Measurements from ENCODE around the gene LRP4. TPM values are rescaled to one million over a fixed set of nuclear protein-coding genes. Genes with fewer than 3 reads are reported as not detected.

Gene LRP4
- total and polyA plus RNA-seq, 2 donors (not counting 1 experiment from before 2014, with no cell fraction given) = 1.3 to 2.9 TPM

- no peaks in the 10 kb centered on the region for H3K27me3 ChIP-seq (ENCODE audit: control insufficient read depth, insufficient read depth, low read length)
- H3K9ac ChIP-seq (ENCODE audit: insufficient read depth, low read length) = no peak overlapping the region
- H3K9me3 ChIP-seq (ENCODE audit: control insufficient read depth, insufficient read depth, low read depth, low read length) = no peaks in the 10 kb centered on the region
- DNase-seq (ENCODE audit: low read depth in 2 of 2) = no peak
- TF ChIP-seq CTCF (conservative IDR thresholded peaks at IDR 0.05 in 1 of 2, IDR thresholded peaks at IDR 0.05 in 1 of 2; ENCODE audit: low read depth in 1 of 2, low read length in 2 of 2) = no peak
- no peak for TF ChIP-seq EZH2 (IDR thresholded peaks at IDR 0.05; ENCODE audit: low read length, missing control alignments)
- H3K79me2 ChIP-seq (ENCODE audit: control insufficient read depth, insufficient read depth, low read length) = no peaks in the 10 kb centered on the region
- H3K36me3 ChIP-seq (ENCODE audit: control insufficient read depth, insufficient read depth, low read length) = no peaks in the 10 kb centered on the region
- no peaks in the 10 kb centered on the region for H3K4me1 ChIP-seq (ENCODE audit: control insufficient read depth, extremely low read depth, insufficient read depth, low read length)
- no peaks in the 10 kb centered on the region for H4K20me1 ChIP-seq (ENCODE audit: control insufficient read depth, extremely low read depth, insufficient read depth, low read length)
- H2AFZ ChIP-seq (ENCODE audit: low read length) = no peak overlapping the region
- no peak overlapping the region for H3K4me3 ChIP-seq (replicated peaks in 1 of 4; ENCODE audit: control extremely low read depth in 1 of 4, insufficient read depth in 1 of 4, low read depth in 3 of 4, low read length in 4 of 4)
- no peak overlapping the region for H3K4me2 ChIP-seq (ENCODE audit: extremely low read depth, insufficient read depth, low read length)
- H3K27ac ChIP-seq (ENCODE audit: insufficient read depth, low read length) = no peak overlapping the region
Measured at GRCh38 chr11:46855863-46856262, 62.5 kb downstream of the LRP4 start.

GRCh38 chr11:46855167-46855566 is 63.2 kb downstream of the LRP4 start:
- Histone ChIP-seq H3K4me3 (replicated peaks in 1 of 4; ENCODE audit: control extremely low read depth in 1 of 4, insufficient read depth in 1 of 4, low read depth in 3 of 4, low read length in 4 of 4) (no peak overlapping the region), H4K20me1 (ENCODE audit: control insufficient read depth, extremely low read depth, insufficient read depth, low read length) (no peaks in the 10 kb centered on the region), H3K9me3 (ENCODE audit: control insufficient read depth, insufficient read depth, low read depth, low read length) (no peaks in the 10 kb centered on the region), H3K9ac (ENCODE audit: insufficient read depth, low read length) (no peak overlapping the region), H2AFZ (ENCODE audit: low read length) (no peak overlapping the region), H3K4me2 (ENCODE audit: extremely low read depth, insufficient read depth, low read length) (no peak overlapping the region), H3K4me1 (ENCODE audit: control insufficient read depth, extremely low read depth, insufficient read depth, low read length) (no peaks in the 10 kb centered on the region), H3K27ac (ENCODE audit: insufficient read depth, low read length) (no peak overlapping the region), H3K27me3 (ENCODE audit: control insufficient read depth, insufficient read depth, low read length) (no peaks in the 10 kb centered on the region), H3K79me2 (ENCODE audit: control insufficient read depth, insufficient read depth, low read length) (no peaks in the 10 kb centered on the region), H3K36me3 (ENCODE audit: control insufficient read depth, insufficient read depth, low read length) (no peaks in the 10 kb centered on the region)
- peak in 1 of 2 donors; percentile 20 for DNase-seq (ENCODE audit: low read depth in 2 of 2)
- TF ChIP-seq CTCF (conservative IDR thresholded peaks at IDR 0.05 in 1 of 2, IDR thresholded peaks at IDR 0.05 in 1 of 2; ENCODE audit: low read depth in 1 of 2, low read length in 2 of 2) (no peak), EZH2 (IDR thresholded peaks at IDR 0.05; ENCODE audit: low read length, missing control alignments) (no peak)

DNA sequence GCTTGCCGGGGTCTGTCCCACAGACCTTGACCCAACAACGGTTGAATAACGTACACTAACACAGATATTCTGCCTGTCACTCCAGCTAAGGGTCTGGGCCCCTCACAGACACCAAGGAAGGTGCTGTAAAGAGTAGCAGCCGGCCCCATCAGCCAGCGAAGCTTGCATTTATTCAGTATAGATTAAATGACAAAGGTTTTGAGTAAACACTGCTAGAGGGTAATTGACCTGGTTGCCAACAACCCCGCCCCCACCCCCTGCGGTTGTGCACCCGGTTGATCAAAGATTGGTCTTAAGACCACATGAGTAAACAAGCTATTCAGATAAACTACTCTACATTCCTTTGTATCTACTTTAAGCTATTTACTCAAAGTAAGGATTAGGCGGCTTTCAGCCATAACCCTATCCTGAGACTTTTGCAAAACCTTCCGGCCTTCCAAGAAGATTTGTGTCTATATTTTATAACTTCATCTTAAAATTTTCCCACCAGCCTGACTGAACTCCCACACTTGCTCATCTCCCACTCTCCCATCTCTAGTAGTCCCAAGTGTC is 67.4 kb downstream of the LRP4 start:
- H3K27me3 ChIP-seq (ENCODE audit: control insufficient read depth, insufficient read depth, low read length) = no peaks in the 10 kb centered on the region
- H3K9ac ChIP-seq (ENCODE audit: insufficient read depth, low read length) = no peak overlapping the region
- DNase-seq (ENCODE audit: low read depth in 2 of 2) = no peak
- no peak overlapping the region for H3K4me2 ChIP-seq (ENCODE audit: extremely low read depth, insufficient read depth, low read length)
- no peak for TF ChIP-seq CTCF (conservative IDR thresholded peaks at IDR 0.05 in 1 of 2, IDR thresholded peaks at IDR 0.05 in 1 of 2; ENCODE audit: low read depth in 1 of 2, low read length in 2 of 2)
- TF ChIP-seq EZH2 (IDR thresholded peaks at IDR 0.05; ENCODE audit: low read length, missing control alignments) = no peak
- H2AFZ ChIP-seq (ENCODE audit: low read length) = peak overlapping the region; percentile 8
- no peaks in the 10 kb centered on the region for H3K36me3 ChIP-seq (ENCODE audit: control insufficient read depth, insufficient read depth, low read length)
- H3K9me3 ChIP-seq (ENCODE audit: control insufficient read depth, insufficient read depth, low read depth, low read length) = no peaks in the 10 kb centered on the region
- no peak overlapping the region for H3K27ac ChIP-seq (ENCODE audit: insufficient read depth, low read length)
- no peaks in the 10 kb centered on the region for H4K20me1 ChIP-seq (ENCODE audit: control insufficient read depth, extremely low read depth, insufficient read depth, low read length)
- no peak overlapping the region for H3K4me3 ChIP-seq (replicated peaks in 1 of 4; ENCODE audit: control extremely low read depth in 1 of 4, insufficient read depth in 1 of 4, low read depth in 3 of 4, low read length in 4 of 4)
- no peaks in the 10 kb centered on the region for H3K4me1 ChIP-seq (ENCODE audit: control insufficient read depth, extremely low read depth, insufficient read depth, low read length)
- H3K79me2 ChIP-seq (ENCODE audit: control insufficient read depth, insufficient read depth, low read length) = peaks cover 1% of the 10 kb centered on the region
